ENCODE measurements around the gene PRSS21.

Gene PRSS21

DNA sequence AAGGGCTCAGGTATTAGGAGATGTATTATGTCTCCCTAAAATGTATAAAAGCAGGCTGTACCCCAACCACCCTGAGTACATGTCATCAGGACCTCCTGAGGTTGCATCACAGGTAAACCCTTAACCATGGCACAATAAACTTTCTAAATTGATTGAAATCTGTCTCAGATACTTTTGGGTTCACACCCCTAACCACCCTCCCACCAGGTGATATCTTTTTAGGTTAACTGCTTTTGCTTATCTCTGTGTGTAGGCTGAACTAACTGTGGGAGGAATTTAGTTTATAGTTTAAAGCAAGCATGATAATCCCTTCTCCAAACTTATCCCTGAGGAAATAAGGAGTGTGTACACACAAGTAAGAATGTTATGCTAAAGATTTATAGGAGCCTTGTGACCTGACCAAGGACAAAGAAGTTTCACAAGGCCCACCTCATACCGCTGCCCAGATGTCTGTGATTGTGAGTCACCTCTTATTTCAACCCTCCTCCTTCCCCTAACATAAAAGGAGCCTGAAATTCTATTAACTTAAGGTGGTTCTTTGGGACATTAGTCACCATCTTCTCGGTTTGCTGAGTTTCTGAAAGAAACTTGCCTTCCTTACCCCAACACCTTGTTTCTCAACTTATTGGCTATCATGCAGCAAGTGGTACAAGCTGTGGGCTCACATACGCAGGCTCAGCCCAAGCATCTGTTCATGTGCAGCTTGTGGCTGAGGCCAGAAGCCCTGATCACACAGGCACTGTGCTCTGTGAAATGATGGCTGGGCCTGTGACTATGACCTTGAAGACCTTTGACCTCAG is 29.7 kb downstream of the PRSS21 start:
- DNase-seq: no peak

GRCh38 chr16:2848933-2849725 is 32.1 kb downstream of the PRSS21 start:
- DNase-seq: no peak

DNA sequence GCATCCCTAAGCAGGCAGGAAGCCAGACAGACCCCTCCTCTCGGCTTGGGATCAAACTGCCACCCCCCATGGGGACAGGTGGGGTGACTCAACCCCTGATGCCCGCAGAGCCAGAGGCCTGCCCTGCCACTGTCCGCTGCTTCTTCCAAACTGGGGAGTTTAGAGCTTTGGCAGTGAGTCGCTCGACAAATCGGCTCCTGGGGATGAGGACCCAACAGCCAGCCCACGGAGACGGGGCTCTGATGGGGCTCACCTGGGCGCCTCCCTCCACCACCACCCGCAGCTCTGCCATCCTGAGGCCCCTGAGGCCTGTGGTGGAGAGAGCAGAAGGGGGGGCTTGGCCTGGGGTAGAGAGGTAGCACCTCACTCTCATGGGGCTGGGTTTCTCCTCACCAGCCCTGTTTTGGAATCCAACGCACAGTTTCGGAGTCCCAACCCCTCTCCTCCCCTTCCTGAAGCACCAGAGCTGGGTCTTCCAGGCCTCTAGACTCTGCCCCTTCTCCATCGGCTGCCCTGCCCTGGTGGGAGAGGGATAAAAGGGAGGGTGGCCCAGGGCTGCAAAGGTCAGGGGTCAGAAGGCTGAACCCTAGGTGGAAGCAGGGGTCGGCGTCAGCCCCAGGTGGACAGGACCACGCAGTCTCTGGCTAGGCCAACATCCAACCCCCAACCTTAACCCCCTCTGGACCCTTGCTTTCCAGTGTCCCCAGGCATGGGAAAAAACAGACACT is 35.1 kb downstream of the PRSS21 start:
- DNase-seq: no peak

DNA sequence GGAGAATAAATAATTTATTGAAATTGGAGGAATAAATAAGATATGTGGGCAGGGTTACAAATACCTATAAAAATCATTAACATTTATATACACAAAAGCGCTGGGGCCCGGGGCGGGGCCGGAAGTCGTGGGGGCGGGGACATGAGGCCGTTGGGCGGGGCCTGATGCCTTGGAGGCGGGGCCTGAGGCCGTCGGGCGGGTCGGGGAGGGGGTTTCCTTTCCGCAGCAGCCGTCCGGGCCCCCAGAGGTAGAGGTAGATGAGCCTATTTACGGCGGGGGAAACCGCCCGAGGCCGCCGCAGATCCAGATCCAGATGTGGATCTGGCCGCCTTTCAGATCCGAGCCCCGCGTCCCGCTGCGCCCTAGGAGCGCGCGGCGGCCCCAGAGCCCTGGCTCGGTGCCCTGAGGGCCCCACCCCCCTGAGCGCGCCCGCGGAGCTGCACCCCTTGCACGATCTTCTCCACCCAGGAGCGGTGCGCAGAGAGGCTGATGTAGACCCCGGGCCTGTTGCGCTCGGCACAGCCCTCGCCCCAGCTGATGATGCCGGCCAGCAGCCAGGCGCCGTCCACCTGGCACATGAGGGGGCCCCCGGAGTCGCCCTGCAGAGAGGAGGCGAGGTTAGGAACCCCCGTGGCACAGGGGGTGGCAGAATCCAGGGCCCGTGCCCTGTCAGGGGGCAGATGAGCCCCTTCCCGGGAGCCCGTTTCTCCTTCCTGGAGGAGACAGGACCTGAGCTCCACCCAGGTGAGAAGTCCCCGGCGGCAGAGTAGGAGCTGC is 35.9 kb downstream of the PRSS21 start:
- no peak for DNase-seq

GRCh38 chr16:2853531-2854073 is 36.6 kb downstream of the PRSS21 start:
- DNase-seq: no peak

DNA sequence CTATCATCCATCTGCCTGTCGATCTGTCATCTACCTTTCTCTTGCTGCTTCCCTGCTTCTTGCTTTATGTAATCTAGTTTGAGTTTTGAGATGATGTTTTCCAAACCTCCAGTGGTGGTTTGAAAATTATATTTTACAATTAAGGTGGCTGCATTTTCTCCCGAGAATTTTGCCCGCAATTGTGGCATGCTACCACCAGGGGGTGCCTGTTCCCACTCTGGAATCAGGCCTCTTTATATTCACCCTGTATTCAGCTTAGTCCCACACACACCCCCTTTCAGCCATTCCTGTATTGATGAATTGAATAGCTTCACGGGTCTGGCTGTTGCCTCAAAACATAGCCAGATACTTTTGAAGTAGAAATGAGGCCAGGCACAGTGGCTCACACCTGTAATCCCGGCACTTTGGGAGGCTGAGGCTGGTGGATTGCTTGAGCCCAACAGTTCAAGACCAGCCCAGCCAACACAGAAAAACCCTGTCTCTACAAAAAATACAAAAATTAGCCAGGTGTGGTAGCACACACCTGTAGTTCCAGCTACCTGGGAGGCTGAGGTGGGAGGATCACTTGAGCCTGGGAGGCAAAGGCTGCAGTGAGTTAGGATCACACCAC is 37.8 kb downstream of the PRSS21 start:
- DNase-seq: no peak

GRCh38 chr16:2855536-2855935 is 38.5 kb downstream of the PRSS21 start:
- DNase-seq: no peak

DNA sequence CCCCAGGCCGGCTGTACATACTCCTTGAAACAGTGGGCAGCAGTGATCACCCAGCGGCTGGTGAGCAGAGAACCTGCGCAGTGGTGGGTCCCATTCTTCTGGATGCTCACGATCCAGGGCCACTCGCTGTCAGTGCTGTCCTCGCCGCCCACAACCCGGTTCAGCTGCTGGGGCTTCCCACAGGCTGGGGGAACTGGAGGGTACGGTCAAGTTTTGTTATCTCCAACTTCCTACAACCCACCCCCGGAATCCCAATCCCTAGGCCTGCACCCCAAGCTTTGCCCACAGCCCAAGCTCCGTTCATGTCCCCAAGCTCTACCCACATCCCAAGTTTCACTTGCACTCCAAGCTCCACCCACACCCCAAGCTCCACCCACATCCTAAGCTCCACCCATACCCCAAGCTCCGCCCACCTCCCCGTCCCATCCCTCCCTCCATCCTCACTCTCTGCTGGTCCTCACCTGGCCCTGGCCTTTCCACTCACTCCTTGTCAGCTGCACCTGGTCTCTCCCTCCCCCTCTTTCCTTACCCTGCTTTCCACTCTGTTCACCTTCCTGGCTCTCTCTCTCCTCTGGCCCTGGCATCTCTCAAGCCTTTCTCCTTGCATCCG is 39.1 kb downstream of the PRSS21 start:
- peak; percentile 36 for DNase-seq

DNA sequence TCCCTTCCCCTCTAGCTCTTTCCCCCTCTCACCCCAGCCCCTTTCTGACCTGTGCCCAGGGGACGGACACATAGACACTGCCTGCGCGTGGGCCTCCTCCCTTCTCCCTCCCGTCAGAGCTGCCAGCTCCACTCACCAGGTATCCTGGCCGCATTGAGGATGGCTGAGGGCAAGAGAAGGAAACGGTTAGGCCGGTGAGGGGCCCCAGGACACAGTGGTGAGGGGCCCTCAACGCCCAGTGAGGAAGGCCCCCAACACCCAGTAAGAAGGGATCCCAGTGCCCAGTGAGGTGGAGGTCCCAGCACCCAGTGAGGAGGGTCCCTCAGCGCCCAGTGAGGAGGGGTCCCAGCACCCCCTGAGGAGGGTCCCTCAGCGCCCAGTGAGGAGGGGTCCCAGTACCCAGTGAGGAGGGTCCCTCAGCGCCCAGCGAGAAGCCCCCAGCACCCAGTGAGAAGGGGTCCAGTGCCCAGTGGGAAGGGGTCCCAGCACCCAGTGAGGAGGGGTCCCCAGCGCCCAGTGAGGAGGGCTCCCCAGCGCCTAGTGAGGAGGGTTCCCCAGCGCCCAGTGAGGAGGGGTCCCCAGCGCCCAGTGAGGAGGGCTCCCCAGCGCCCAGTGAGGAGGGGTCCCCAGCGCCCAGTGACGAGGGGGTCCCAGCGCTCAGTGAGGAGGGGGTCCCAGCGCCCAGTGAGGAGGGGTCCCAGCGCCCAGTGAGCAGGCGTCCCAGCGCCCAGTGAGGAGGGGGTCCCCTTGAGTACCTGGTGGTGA is 39.8 kb downstream of the PRSS21 start:
- DNase-seq: no peak

- no peak for DNase-seq
These were observed 40.6 kb downstream of the PRSS21 start, which contains the start of gene PRSS22 for GRCh38 chr16:2857451-2858244. Gene PRSS22, minus strand, starts transcription at chr16:2858170. Its CDS starts 66 bp downstream, at chr16:2858104.

- no peak for DNase-seq
These were observed 41.4 kb downstream of the PRSS21 start for GRCh38 chr16:2858245-2859025.

DNA sequence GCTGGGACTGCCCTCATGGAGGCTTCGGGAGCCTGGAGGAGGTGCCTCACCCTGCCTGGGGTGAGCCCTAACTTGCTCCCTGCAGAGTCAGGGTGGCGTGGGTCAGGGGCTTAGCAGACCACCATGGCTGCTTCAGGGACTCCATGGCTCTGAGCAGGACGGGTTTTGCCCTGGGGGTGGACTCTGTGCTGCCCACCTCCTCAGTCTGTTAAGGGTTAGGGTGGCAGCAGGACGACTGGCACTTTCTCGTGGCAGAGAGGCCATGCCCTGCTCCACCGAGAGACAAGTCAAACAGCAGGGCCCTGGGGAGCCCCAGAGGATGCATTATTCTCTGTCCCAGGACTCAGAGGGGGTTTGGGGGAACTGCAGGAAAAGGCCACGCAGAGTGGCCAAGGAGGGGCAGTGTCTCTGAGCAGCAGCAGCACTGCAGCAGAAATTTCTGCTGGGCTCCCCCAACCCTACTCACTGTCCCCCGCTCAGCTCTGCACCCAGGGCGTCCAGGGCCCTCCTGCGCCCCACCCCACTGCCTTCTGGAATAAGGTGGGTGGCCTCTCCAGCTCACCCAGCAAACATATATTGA is 42.7 kb downstream of the PRSS21 start:
- DNase-seq: no peak

GRCh38 chr16:2860826-2861567 is 44.0 kb downstream of the PRSS21 start:
- no peak for DNase-seq

GRCh38 chr16:2865651-2866050 is 48.6 kb downstream of the PRSS21 start:
- DNase-seq: no peak

DNA sequence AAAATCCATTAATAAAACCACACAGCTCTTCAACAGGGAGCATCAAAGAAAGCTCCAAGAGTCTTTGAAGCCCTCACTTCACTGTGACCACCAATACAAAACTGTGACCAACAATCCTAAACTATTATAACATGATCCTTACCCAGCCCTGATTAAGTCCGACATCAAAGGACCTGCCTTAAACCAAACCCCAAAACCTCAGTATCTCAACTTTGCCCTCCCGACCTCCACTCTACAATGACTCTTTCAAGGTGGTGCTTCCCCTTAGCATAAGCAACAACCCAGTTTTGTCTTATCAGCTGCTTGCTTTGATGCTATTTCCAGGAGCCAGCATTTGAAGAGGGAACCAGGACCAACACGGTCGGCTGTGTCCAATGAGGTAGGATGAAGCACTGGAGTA is 49.4 kb downstream of the PRSS21 start:
- no peak for DNase-seq

DNA sequence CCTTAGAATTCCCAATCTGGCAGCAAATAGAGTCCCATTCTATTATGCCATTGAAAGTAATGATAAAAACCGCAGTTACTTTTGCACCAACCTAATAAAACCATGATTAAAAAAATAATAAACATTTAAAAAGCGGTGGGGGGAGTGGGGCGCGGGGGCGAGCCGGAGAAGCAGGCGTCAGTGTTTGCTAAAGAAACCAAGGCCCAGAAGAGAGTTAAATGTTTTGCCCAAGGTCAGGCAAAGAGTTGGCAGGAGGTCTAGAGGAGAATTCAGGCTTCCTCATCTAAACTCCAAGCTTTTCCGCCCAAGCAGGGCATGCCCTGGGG is 50.6 kb downstream of the PRSS21 start:
- no peak for DNase-seq

DNA sequence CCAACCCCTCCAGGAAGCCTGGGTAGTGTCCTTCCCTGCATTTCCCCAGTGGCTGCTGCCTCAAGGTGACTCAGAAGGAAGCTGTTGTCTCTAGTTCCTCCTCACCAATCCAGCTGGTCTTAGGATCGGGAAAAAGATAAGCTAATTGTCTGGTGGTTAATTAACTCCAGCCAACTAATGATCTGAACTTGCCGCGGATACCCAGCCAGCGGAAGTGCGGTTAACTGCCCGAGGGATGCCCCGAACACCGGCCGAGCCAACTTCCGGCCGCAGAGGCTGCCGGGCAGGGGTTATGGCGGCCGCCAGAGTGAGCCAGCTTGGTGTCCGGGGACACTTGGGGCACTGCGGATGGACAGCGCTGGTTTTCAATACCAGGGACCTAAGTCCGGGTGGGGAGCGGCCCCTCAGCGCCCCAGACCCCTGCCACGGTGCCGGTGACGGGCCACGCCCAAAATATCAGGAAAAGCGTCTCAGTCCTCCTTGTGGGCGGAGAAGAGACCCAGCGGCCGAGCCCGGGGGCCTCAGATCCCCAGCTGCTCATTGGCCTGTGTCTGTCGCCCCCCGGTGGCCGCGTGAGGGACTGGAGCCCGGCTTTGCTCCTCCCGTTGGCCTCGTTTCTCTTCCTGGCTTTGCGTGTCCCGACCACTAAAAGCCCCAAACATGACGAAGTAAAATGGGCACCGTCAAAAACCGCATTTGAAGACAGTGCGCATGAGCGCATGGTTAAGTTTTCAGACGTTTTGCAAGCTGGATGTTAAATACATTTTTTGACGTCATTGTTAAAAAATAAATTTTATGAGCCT is 51.2 kb downstream of the PRSS21 start:
- peak; percentile 96 for DNase-seq

All from stimulated activated CD4-positive, alpha-beta T cell treated with anti-CD3 and anti-CD28 coated beads, Interleukin-4, amount 100 ng/mL, for 1 hour (primary cell).